ENCODE measurements around the gene DLG2.

Gene DLG2

GRCh38 chr11:84581083-84581482 is 1046.1 kb downstream of the DLG2 start:
- Histone ChIP-seq H3K27ac (replicated peaks) (no peak overlapping the region), H3K4me3 (replicated peaks; ENCODE audit: insufficient read depth, low read length) (no peak overlapping the region), H3K27me3 (ENCODE audit: insufficient read depth, poor library complexity, severe bottlenecking) (no peaks in the 10 kb centered on the region)
- DNase-seq (ENCODE audit: low read depth in 1 of 2, low spot score in 1 of 2), result no peak
- TF ChIP-seq CTCF (IDR thresholded peaks at IDR 0.05; ENCODE audit: insufficient read depth, low read length), result no peak
- no peak for TF ChIP-seq GABPA (IDR thresholded peaks at IDR 0.05; ENCODE audit: low read depth)
- TF ChIP-seq REST (IDR thresholded peaks at IDR 0.05; ENCODE audit: insufficient replicate concordance, low read depth), result no peak
- no peak for TF ChIP-seq POLR2AphosphoS5 (IDR thresholded peaks at IDR 0.05; ENCODE audit: low read depth)
- TF ChIP-seq SPI1 (IDR thresholded peaks at IDR 0.05; ENCODE audit: borderline replicate concordance, low read depth), result no peak

- Histone ChIP-seq H3K4me3 (replicated peaks; ENCODE audit: insufficient read depth, low read length) (no peak overlapping the region), H3K27me3 (ENCODE audit: insufficient read depth, poor library complexity, severe bottlenecking) (no peaks in the 10 kb centered on the region), H3K27ac (replicated peaks) (no peak overlapping the region)
- DNase-seq (ENCODE audit: low read depth in 1 of 2, low spot score in 1 of 2), result no peak
- TF ChIP-seq SPI1 (IDR thresholded peaks at IDR 0.05; ENCODE audit: borderline replicate concordance, low read depth) (no peak), POLR2AphosphoS5 (IDR thresholded peaks at IDR 0.05; ENCODE audit: low read depth) (no peak), CTCF (IDR thresholded peaks at IDR 0.05; ENCODE audit: insufficient read depth, low read length) (no peak), GABPA (IDR thresholded peaks at IDR 0.05; ENCODE audit: low read depth) (no peak), REST (IDR thresholded peaks at IDR 0.05; ENCODE audit: insufficient replicate concordance, low read depth) (no peak)
These were observed 1046.7 kb downstream of the DLG2 start for GRCh38 chr11:84580428-84580827.

GRCh38 chr11:84573868-84574267 is 1053.3 kb downstream of the DLG2 start:
- Histone ChIP-seq H3K27me3 (ENCODE audit: insufficient read depth, poor library complexity, severe bottlenecking) (no peaks in the 10 kb centered on the region), H3K4me3 (replicated peaks; ENCODE audit: insufficient read depth, low read length) (no peak overlapping the region), H3K27ac (replicated peaks) (no peak overlapping the region)
- DNase-seq (ENCODE audit: low read depth in 1 of 2, low spot score in 1 of 2), result no peak
- TF ChIP-seq SPI1 (IDR thresholded peaks at IDR 0.05; ENCODE audit: borderline replicate concordance, low read depth) (no peak), REST (IDR thresholded peaks at IDR 0.05; ENCODE audit: insufficient replicate concordance, low read depth) (no peak)

GRCh38 chr11:84566671-84567070 is 1060.5 kb downstream of the DLG2 start:
- Histone ChIP-seq H3K27ac (replicated peaks) (no peak overlapping the region), H3K4me3 (replicated peaks; ENCODE audit: insufficient read depth, low read length) (no peak overlapping the region), H3K27me3 (ENCODE audit: insufficient read depth, poor library complexity, severe bottlenecking) (no peaks in the 10 kb centered on the region)
- no peak for DNase-seq (ENCODE audit: low read depth in 1 of 2, low spot score in 1 of 2)
- TF ChIP-seq POLR2AphosphoS5 (IDR thresholded peaks at IDR 0.05; ENCODE audit: low read depth), result no peak
- no peak for TF ChIP-seq GABPA (IDR thresholded peaks at IDR 0.05; ENCODE audit: low read depth)
- no peak for TF ChIP-seq REST (IDR thresholded peaks at IDR 0.05; ENCODE audit: insufficient replicate concordance, low read depth)
